Neuronal stem cell (in vitro differentiated cells): ENCODE data around the gene GARS1.

Experiments
- DNase-seq: peaks from one replicate; pipeline ENCODE4 v3.0.0-alpha.2; 2013; ENCODE audit warnings: low spot score
- H2AFZ ChIP-seq: one replicate; pipeline ENCODE4 v1.6.1; 2013; ENCODE audit warnings: mild to moderate bottlenecking, low read length, inconsistent platforms
- H2AK5ac ChIP-seq: 2 replicates; pipeline ENCODE4 v1.6.1; 2013; ENCODE audit warnings: low read depth, mild to moderate bottlenecking, inconsistent platforms, low read length, moderate library complexity, mixed read lengths
- H2BK120ac ChIP-seq: 2 replicates; pipeline ENCODE4 v1.6.1; 2013; ENCODE audit warnings: low read depth, mild to moderate bottlenecking, inconsistent platforms, low read length, moderate library complexity, mixed read lengths
- H2BK12ac ChIP-seq: one replicate; pipeline ENCODE4 v1.6.1; 2013; ENCODE audit warnings: low read length, inconsistent platforms
- H2BK15ac ChIP-seq: 2 replicates; pipeline ENCODE4 v1.6.1; 2013; ENCODE audit warnings: mild to moderate bottlenecking, low read length, inconsistent platforms, mixed read lengths
- H2BK5ac ChIP-seq: one replicate; pipeline ENCODE4 v1.6.1; 2013; ENCODE audit warnings: inconsistent platforms, mild to moderate bottlenecking, low read length, moderate library complexity
- H3K14ac ChIP-seq: one replicate; pipeline ENCODE4 v1.6.1; 2013; ENCODE audit warnings: low read length, inconsistent platforms
- H3K18ac ChIP-seq: 2 replicates; pipeline ENCODE4 v1.6.1; 2013; ENCODE audit warnings: low read length, inconsistent platforms
- H3K23ac ChIP-seq: 2 replicates; pipeline ENCODE4 v1.6.1; 2013; ENCODE audit warnings: low read depth, mild to moderate bottlenecking, mixed read lengths, low read length, inconsistent platforms; ENCODE audit not compliant: poor library complexity
- H3K27ac ChIP-seq: replicated peaks from 3 replicates; pipeline ENCODE4 v1.5.1; 2013; ENCODE audit warnings: low read length, inconsistent platforms
- H3K27me3 ChIP-seq, 3 experiments: 2 replicates each; pipeline ENCODE4 v1.6.1; 2013; ENCODE audit warnings: low read length in 3 of 3, mild to moderate bottlenecking in 2 of 3, inconsistent platforms in 1 of 3, low read depth in 1 of 3, mixed read lengths in 1 of 3, moderate library complexity in 1 of 3; ENCODE audit not compliant: control insufficient read depth in 3 of 3, insufficient read depth in 3 of 3
- H3K36me3 ChIP-seq, 2 donors: replicated peaks in 1 of 2; 2 replicates each; pipeline ENCODE4 v1.6.1; 2013; ENCODE audit warnings: low read length in 2 of 2; ENCODE audit not compliant: control insufficient read depth in 2 of 2, insufficient read depth in 2 of 2
- H3K4ac ChIP-seq: 2 replicates; pipeline ENCODE4 v1.6.1; 2013; ENCODE audit warnings: inconsistent platforms, mild to moderate bottlenecking, low read length, moderate library complexity
- H3K4me1 ChIP-seq, 2 donors: 1 replicate in 1 of 2; 2 replicates in 1 of 2; pipeline ENCODE4 v1.6.1; 2013; ENCODE audit warnings: low read length in 2 of 2, low read depth in 1 of 2; ENCODE audit not compliant: control insufficient read depth in 2 of 2, insufficient read depth in 1 of 2
- H3K4me2 ChIP-seq: one replicate; pipeline ENCODE4 v1.6.1; 2013; ENCODE audit warnings: mild to moderate bottlenecking, low read length, inconsistent platforms; ENCODE audit not compliant: insufficient read depth, poor library complexity, severe bottlenecking
- H3K4me3 ChIP-seq, 2 donors: 2 replicates each; pipeline ENCODE4 v1.5.1; 2013; ENCODE audit warnings: low read length in 2 of 2, mild to moderate bottlenecking in 2 of 2, inconsistent platforms in 1 of 2, moderate library complexity in 1 of 2
- H3K79me1 ChIP-seq: one replicate; pipeline ENCODE4 v1.6.1; 2013; ENCODE audit warnings: low read depth, mild to moderate bottlenecking, inconsistent platforms, low read length, moderate library complexity
- H3K9ac ChIP-seq: one replicate; pipeline ENCODE4 v1.6.1; 2013; ENCODE audit warnings: mild to moderate bottlenecking, low read depth, low read length, inconsistent platforms; ENCODE audit not compliant: poor library complexity
- H3K9me3 ChIP-seq, 2 donors: replicated peaks in 1 of 2; 2 replicates each; pipeline versions ENCODE3 to v1.6.1; 2013; ENCODE audit warnings: low read length in 2 of 2, mild to moderate bottlenecking in 2 of 2, inconsistent platforms in 1 of 2, low read depth in 1 of 2, mixed read lengths in 1 of 2, moderate library complexity in 1 of 2; ENCODE audit not compliant: control insufficient read depth in 2 of 2, insufficient read depth in 1 of 2
- H4K8ac ChIP-seq: one replicate; pipeline ENCODE4 v1.6.1; 2013; ENCODE audit warnings: low read depth, mild to moderate bottlenecking, inconsistent platforms, low read length, moderate library complexity
- H4K91ac ChIP-seq: one replicate; pipeline ENCODE4 v1.6.1; 2013; ENCODE audit warnings: low read length, low read depth, mild to moderate bottlenecking, inconsistent platforms; ENCODE audit not compliant: poor library complexity
- WGBS, 2 donors: extraction: QIAGEN DNeasy Blood & Tissue Kit; methylation state at CpG; one replicate each; pipeline ENCODE4 v1.1.7; 2013; ENCODE audit warnings: missing lambda C conversion rate in 2 of 2, mixed read lengths in 1 of 2; ENCODE audit not compliant: insufficient read length in 2 of 2, insufficient replicate concordance in 1 of 2; ENCODE audit errors: extremely low coverage in 2 of 2; 5-methylcytosine and 5-hydroxymethylcytosine counted together

GARS1 gene

GRCh38 chr7:30618961-30619360 lies 24.3 kb downstream of the GARS1 start:
- Histone ChIP-seq H3K79me1 (no peaks in the 10 kb centered on the region), H3K4ac (no peak overlapping the region), H3K9ac (no peak overlapping the region), H3K18ac (no peak overlapping the region), H3K4me2 (no peak overlapping the region), H3K27me3 (no peaks in the 10 kb centered on the region), H3K4me1 (no peaks in the 10 kb centered on the region), H3K36me3 (peaks cover 32 to 97% of the 10 kb centered on the region in 2 donors), H3K9me3 (no peaks in the 10 kb centered on the region), H2BK12ac (no peak overlapping the region), H2BK15ac (no peak overlapping the region), H2BK5ac (no peak overlapping the region), H3K23ac (no peak overlapping the region), H3K14ac (no peak overlapping the region), H2AK5ac (no peak overlapping the region), H3K27ac (no peak overlapping the region), H4K8ac (no peak overlapping the region), H3K4me3 (no peak overlapping the region), H2BK120ac (no peak overlapping the region), H2AFZ (no peak overlapping the region), H4K91ac (no peak overlapping the region)
- no CpG with 5 or more reads among the region's 1 CpG for WGBS, 2 donors
- no peak for DNase-seq

DNA sequence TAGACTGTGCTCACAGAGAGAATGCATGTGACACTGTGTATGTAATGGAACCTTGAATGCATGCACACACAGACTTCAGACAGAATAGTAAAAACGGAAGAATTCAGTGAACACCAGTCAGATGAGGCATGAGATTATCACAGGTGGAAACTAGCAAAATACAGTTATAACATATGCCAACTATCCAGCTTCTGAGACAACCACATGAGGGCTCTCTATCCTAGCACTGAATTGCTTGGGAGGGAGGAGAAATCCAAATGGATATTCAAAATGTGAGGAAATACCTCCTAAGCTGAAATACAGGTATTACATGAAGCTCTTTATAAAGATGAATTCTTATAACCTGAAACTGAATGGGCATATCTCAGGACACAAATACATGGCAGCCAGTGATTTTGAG lies 30.6 kb downstream of the GARS1 start:
- Histone ChIP-seq H3K14ac (no peak overlapping the region), H3K4me1 (no peaks in the 10 kb centered on the region), H2BK12ac (no peak overlapping the region), H3K36me3 (peaks cover 26 to 96% of the 10 kb centered on the region in 2 donors), H3K4me3 (no peak overlapping the region), H3K79me1 (no peaks in the 10 kb centered on the region), H2BK5ac (no peak overlapping the region), H3K9me3 (no peaks in the 10 kb centered on the region), H3K18ac (no peak overlapping the region), H2BK15ac (no peak overlapping the region), H3K27ac (no peak overlapping the region), H2BK120ac (no peak overlapping the region), H3K27me3 (no peaks in the 10 kb centered on the region), H2AK5ac (no peak overlapping the region), H3K4me2 (no peak overlapping the region), H4K8ac (no peak overlapping the region), H3K4ac (no peak overlapping the region), H3K9ac (no peak overlapping the region), H3K23ac (no peak overlapping the region), H2AFZ (no peak overlapping the region), H4K91ac (no peak overlapping the region)
- no peak for DNase-seq
- no CpG with 5 or more reads among the region's 1 CpG for WGBS, 2 donors

DNA sequence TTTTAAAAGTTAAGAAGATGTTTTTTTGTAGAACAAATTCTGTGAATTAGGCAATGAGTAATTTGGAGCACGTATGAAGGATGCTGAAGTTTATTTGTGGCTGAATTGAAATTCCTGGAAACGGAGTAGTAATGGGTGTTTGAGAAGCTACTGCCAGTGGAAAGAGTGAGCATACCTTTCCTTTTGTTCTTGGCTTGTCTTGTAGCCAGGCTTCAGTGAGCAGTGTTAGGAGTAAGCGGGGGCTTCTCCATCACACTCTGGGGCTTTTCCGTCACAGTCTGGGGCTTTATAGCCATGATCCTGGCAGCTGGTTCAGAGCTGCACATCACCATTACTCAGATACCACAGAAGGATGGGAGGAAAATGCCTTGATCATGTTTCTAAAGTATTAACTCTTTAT lies 32.3 kb downstream of the GARS1 start:
- Histone ChIP-seq H2BK15ac (no peak overlapping the region), H2AK5ac (no peak overlapping the region), H3K79me1 (no peaks in the 10 kb centered on the region), H3K36me3 (peaks cover 26 to 96% of the 10 kb centered on the region in 2 donors), H2AFZ (no peak overlapping the region), H3K4me3 (no peak overlapping the region), H3K27ac (no peak overlapping the region), H3K9ac (no peak overlapping the region), H4K8ac (no peak overlapping the region), H4K91ac (no peak overlapping the region), H2BK120ac (no peak overlapping the region), H3K14ac (no peak overlapping the region), H3K23ac (no peak overlapping the region), H3K4me2 (no peak overlapping the region), H3K9me3 (no peaks in the 10 kb centered on the region), H3K4me1 (no peaks in the 10 kb centered on the region), H3K18ac (no peak overlapping the region), H3K4ac (no peak overlapping the region), H2BK5ac (no peak overlapping the region), H2BK12ac (no peak overlapping the region), H3K27me3 (no peaks in the 10 kb centered on the region)
- no CpG with 5 or more reads among the region's 4 CpGs for WGBS, 2 donors
- no peak for DNase-seq

DNA sequence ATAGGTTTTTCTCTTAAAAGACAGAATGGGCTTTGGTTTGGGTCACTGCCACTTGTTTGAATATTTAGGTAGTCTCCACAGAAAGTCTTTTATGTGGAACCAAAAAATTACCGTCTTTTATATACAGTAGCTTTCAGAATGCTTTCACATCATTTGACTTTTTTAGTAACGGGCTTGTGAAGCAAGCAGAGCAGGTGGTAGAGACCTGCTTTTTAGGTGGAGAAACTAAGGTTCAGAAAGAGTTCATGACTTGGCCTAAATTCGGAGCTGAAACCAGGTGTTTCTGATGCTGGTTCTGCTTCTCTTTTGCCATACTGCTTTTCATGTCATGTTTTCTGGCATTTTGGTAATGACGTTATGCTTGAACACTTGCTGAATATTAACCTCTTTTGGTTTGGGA lies 36.3 kb downstream of the GARS1 start:
- no peak overlapping the region for H2AFZ ChIP-seq
- H3K4ac ChIP-seq, result no peak overlapping the region
- no peaks in the 10 kb centered on the region for H3K4me1 ChIP-seq
- H3K4me3 ChIP-seq, result no peak overlapping the region
- peaks cover 40 to 99% of the 10 kb centered on the region in 2 donors for H3K36me3 ChIP-seq
- H2BK5ac ChIP-seq, result no peak overlapping the region
- H3K79me1 ChIP-seq, result no peaks in the 10 kb centered on the region
- no peak overlapping the region for H3K18ac ChIP-seq
- H3K27me3 ChIP-seq, result no peaks in the 10 kb centered on the region
- no peak for DNase-seq
- H3K23ac ChIP-seq, result no peak overlapping the region
- no peak overlapping the region for H4K91ac ChIP-seq
- no peak overlapping the region for H3K4me2 ChIP-seq
- no peak overlapping the region for H4K8ac ChIP-seq
- H3K14ac ChIP-seq, result no peak overlapping the region
- H3K9me3 ChIP-seq, result peaks cover 2 to 4% of the 10 kb centered on the region in 2 donors
- no CpG with 5 or more reads among the region's 4 CpGs for WGBS, 2 donors
- H2AK5ac ChIP-seq, result no peak overlapping the region
- no peak overlapping the region for H2BK15ac ChIP-seq
- no peak overlapping the region for H3K27ac ChIP-seq
- H2BK12ac ChIP-seq, result no peak overlapping the region
- H2BK120ac ChIP-seq, result no peak overlapping the region
- H3K9ac ChIP-seq, result no peak overlapping the region
